GM21825 (cell line): ENCODE measurements around the gene NEURL1.

Experiments used
- ATAC-seq: cut with Tn5 transposase; IDR thresholded peaks from one replicate; pipeline ENCODE4 v1.9.1; 2021; ENCODE audit warnings: mild to moderate bottlenecking, moderate library complexity; ENCODE audit not compliant: unreplicated experiment

NEURL1 gene

GRCh38 chr10:103544657-103545310 lies 51.3 kb downstream of the NEURL1 start:
- no peak for ATAC-seq

- ATAC-seq: no peak
These were observed 51.9 kb downstream of the NEURL1 start for GRCh38 chr10:103545366-103545765.

DNA sequence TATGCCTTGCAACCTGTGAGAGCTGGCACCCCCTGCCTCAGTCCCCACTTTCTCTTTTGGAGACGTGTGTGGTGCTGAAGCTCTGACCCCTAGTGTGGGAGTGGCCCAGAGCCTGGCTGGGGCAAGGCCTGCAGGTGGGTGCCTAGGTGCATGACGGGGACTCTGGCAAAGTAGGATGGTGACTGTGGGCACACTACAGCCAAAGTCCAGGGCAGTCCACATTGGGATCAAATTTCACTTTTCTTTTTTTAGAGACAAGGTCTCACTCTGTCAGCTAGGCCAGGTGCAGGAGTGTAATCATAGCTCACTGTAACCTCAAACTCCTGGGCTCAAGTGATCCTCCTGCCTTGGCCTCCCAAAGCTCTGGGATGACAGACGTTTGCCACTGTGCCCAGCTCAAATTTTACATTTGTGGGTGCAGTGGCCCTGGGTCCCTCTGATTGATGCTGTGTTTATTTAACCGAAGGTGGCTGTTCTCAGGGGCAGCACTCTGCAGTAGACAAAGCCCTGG lies 52.3 kb downstream of the NEURL1 start:
- ATAC-seq: no peak

GRCh38 chr10:103546401-103546800 lies 52.9 kb downstream of the NEURL1 start:
- no peak for ATAC-seq

DNA sequence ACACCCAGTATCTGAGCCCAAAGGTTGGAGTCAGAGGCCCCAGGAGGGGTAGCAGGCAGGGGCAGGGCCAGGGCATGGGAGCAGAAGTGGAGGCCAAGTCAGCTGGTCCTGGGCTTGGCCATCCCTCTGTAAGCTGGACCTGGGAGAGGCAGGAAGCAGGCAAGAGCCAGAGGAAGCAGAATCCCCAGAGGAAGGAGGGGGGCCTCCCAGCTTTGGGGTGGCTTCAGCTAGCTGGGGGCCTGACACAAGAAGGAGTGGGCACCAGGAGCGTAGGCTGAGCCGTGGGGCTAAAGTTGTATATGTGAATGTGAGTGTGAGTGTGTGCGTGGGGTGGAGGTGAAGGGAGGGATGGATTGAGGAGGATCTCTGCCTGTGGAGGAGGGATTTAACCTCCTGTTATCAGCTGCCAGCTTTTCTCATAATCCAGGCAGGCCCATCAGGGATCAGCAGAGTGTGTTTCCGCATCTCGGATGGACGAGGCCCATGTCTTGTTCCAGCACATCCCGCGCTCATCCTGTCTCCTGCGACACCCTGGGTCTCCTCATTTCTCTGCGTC lies 54.0 kb downstream of the NEURL1 start:
- ATAC-seq: no peak

DNA sequence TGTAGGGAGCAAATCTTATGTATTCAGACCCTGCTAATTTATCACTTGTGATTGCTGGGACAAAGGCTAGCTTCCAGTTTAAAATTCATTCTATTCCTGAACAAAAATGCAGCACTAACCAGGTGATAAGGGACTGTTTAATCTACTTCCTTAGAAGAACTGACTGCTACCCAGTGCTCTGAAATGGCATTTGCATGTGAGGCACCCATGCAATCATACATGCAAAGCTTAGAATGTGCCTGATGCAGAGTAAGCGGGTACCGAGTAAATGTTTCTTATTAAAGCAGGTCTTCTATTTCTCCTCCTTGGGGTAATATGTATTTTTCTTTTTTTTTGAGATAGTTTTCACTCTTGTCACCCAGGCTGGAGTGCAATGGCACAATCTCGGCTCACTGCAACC lies 54.5 kb downstream of the NEURL1 start:
- ATAC-seq: no peak

- no peak for ATAC-seq
These were observed 55.3 kb downstream of the NEURL1 start for GRCh38 chr10:103548581-103549348.

- no peak for ATAC-seq
These were observed 55.8 kb downstream of the NEURL1 start for GRCh38 chr10:103549349-103549685.

DNA sequence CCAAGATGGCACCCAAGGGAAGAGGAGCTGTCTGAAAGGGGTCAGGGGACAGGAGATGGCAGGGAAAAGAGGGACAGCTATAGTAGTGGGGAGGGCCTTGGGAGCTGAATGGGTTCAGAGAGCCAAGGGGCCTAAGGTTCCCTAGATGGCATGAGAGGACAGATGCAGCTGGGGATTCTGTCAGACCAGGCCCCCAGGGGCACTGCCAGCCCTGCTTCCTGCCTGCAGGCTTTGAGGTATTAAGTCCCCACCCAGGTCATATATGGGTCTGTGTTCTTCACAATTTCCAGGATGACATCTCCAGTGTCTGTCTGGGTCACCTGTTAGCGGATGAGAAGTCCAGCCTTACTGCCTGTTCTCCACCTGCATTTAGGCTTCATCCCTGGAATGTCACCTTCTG lies 56.7 kb downstream of the NEURL1 start:
- ATAC-seq: no peak

DNA sequence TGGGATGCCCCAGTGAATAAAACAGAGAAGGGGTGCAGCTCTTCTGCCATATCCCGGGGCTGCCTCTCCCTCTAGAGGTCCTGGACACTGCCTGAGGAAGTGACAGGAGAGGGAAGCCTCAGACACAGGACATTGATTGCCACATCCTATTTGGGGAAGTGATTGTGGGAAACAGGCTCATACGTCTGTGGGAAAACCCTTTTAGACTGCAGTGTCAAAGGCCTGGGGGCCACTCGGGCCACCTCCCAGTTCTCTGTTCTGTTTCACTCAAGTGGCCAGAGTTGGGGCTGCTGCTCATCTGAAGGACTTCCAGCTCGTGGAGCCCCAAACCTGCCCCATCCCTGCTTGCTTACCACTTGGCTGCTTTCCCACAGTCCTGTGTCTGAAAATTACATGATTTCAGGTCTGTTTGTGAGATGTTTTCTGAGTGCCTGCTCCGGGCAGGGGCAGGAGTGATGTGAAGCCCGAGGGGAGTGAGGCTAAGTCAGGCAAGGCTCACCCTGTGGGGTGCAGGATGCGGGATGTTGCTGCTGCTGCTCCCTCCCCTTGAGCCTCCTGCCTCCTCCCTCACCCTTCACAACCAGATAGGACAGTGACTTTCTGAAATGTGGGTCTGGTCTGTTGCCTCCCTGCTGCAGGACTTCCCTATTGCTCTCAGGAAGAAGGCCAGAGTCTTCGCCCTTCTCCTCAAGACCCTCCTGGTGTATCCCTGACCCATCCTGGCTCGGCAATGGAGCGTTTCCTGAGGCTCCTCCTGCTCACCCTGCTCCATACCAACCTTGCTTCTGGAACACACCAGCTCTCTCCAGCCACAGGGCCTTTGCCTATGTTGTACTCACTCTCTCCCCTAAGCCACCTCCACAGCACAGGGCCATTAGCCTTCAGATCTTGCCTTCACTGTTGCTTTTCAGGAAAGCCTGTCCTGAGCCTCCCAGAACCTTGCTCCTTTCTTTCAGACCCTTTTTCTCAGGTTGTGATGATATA lies 58.4 kb downstream of the NEURL1 start:
- ATAC-seq: no peak

- ATAC-seq: no peak
These were observed 59.6 kb downstream of the NEURL1 start for GRCh38 chr10:103552856-103553742.

- no peak for ATAC-seq
These were observed 60.4 kb downstream of the NEURL1 start for GRCh38 chr10:103553743-103554487.

DNA sequence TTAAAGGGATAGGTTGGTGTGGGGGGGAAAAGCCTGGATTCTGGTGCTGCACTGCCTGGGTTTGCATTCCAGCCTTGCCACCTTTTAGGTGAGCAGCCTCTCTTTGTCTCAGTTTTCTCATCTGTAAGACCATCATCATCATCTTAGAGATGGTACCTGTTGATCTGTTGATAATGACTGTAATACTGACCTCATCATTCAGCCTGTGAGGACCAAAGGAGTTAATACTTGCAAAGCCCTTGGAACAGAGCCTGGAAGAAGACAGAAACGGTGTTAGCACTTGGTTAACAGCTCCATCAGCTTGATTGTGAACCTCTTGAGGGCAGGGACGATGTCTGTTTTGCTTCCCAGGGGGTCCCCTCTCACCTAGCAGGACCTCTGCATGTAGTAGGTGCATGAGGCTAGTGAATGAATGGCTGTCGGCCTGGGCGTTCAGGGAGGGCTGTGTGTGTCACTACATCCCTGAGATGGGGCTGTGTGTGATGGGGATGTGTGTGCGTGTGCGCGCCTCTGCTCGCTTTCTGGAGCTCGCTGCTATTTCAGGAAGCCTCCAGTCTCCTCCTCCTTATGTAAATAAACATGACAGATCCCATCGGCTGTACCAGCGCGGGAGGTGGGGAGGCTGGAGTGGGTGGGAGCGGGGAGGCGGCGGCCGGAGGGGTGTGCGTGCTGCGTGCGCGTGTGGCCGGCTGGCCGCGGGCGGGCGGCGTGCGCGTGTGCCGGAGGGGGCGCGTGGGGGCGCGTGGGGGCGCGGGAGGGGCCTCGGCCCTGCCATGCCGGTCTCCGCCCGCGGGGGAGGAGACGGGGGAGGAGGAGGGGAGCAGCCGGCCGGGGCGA lies 61.2 kb downstream of the NEURL1 start:
- no peak for ATAC-seq

- no peak for ATAC-seq
These were observed 61.8 kb downstream of the NEURL1 start for GRCh38 chr10:103555325-103555649.

- no peak for ATAC-seq
These were observed 62.2 kb downstream of the NEURL1 start for GRCh38 chr10:103555712-103556111.

GRCh38 chr10:103556383-103557007 lies 63.0 kb downstream of the NEURL1 start:
- ATAC-seq: no peak

GRCh38 chr10:103557455-103557854 lies 64.0 kb downstream of the NEURL1 start:
- ATAC-seq: no peak

DNA sequence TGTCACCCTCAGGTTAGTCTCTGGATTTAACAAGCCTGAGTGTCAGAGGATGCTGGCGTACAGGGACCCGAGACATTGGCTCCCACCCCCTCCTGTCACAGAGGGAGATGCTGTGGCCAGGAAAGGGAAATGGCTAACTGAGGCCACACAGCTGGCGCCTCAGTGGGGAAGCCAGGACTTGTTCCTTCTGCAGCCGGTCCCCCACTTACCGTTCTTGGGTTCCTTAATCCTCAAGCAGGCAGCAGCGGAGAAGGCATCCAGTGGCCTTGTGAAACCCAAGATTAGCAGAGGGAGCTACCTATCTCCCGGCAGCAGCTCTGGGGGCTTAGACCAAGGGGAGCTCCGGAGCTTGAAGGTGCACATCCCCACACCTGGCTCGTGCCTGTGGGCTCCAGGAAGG lies 65.4 kb downstream of the NEURL1 start:
- ATAC-seq: no peak
